ENCODE measurements around the gene SNRNP25. TPM values are rescaled to one million over a fixed set of nuclear protein-coding genes. Genes with fewer than 3 reads are reported as not detected.

The SNRNP25 gene
- total and polyA plus RNA-seq, 2 donors (not counting 3 experiments of a cell fraction or from before 2014, with no cell fraction given), result 41.8 to 49.6 TPM

DNA sequence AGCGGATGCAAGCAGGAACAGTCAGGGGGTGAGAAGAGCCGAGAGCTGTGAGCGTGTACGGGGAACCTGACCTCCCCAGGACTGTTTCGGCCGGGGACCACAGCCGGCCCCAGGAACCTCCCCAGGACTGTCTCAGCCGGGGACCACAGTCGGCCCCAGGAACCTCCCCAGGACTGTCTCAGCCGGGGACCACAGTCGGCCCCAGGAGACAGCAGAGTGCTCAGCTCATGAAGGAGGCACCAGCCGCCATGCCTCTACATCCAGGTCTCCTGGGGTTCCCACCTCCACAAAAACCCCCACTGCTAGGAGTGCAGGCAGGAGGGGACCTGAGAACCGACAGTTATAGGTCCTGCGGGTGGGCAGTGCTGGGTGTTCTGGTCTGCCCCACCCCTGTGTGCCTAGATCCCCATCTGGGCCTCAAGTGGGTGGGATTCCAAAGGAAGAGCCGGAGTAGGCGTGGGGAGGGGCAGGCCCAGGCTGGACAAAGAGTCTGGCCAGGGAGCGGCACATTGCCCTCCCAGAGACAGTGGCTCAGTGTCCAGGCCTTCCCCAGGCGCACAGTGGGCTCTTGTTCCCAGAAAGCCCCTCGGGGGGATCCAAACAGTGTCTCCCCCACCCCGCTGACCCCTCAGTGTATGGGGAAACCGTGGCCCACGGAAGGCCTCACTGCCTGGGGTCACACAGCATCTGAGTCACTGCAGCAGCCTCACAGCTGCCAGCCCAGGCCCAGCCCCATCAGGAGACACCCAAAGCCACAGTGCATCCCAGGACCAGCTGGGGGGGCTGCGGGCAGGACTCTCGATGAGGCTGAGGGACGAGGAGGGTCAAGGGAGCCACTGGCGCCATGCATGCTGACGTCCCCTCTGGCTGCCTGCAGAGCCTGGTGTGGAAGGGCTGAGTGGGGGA is 14.5 kb downstream of the SNRNP25 start:
- Histone ChIP-seq H3K79me2 (ENCODE audit: control insufficient read depth, insufficient read depth, low read length) (peaks cover 40% of the 10 kb centered on the region), H3K4me1 (ENCODE audit: control insufficient read depth, extremely low read depth, insufficient read depth, low read length) (peaks cover 11% of the 10 kb centered on the region), H3K27ac (ENCODE audit: insufficient read depth, low read depth, low read length) (no peak overlapping the region), H3K9me1 (replicated peaks; ENCODE audit: control insufficient read depth, extremely low read depth, insufficient read depth, low read length) (no peaks in the 10 kb centered on the region), H3K9ac (replicated peaks; ENCODE audit: extremely low read depth, insufficient read depth, low read length) (no peak overlapping the region), H2AFZ (ENCODE audit: low read depth, low read length) (no peak overlapping the region), H4K20me1 (replicated peaks; ENCODE audit: control insufficient read depth, extremely low read depth, insufficient read depth, low read length) (no peaks in the 10 kb centered on the region), H3K4me3 (replicated peaks in 1 of 3; ENCODE audit: insufficient read depth in 1 of 3, low read depth in 1 of 3, low read length in 3 of 3) (no peak overlapping the region), H3K27me3 (ENCODE audit: control insufficient read depth in 2 of 2, insufficient read depth in 2 of 2, low read length in 2 of 2) (no peaks in the 10 kb centered on the region), H3K9me3 (replicated peaks; ENCODE audit: control insufficient read depth, insufficient read depth, low read length) (no peaks in the 10 kb centered on the region), H3K36me3 (ENCODE audit: control insufficient read depth in 2 of 2, extremely low read depth in 1 of 2, insufficient read depth in 2 of 2, low read length in 2 of 2) (peaks cover 0 to 18% of the 10 kb centered on the region in 2 experiments), H3K4me2 (ENCODE audit: insufficient read depth, low read length) (no peak overlapping the region)
- dilution Hi-C loops (cut with MboI; ENCODE audit: extremely low pct_ligation_motif_present, low sequenced_read_pairs), result no loop called here
- CTCF ChIA-PET, result interaction anchor here (18.5 kb wide), 1 partner anchor 23 kb away, joined by 790 read pairs; no protein-coding TSS in a partner anchor
- TF ChIP-seq, protein P1, sequence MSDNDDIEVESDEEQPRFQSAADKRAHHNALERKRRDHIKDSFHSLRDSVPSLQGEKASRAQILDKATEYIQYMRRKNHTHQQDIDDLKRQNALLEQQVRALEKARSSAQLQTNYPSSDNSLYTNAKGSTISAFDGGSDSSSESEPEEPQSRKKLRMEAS (IDR thresholded peaks at IDR 0.05; ENCODE audit: insufficient read depth, insufficient read length), result no peak
- TF ChIP-seq JUN (IDR thresholded peaks at IDR 0.05; ENCODE audit: borderline replicate concordance, insufficient read depth, insufficient read length, low read depth) (no peak), FOS (IDR thresholded peaks at IDR 0.05; ENCODE audit: borderline replicate concordance, insufficient read depth, low read length) (no peak), MYC (IDR thresholded peaks at IDR 0.05; ENCODE audit: low read depth, low read length) (no peak)
- TF ChIP-seq, protein P2, sequence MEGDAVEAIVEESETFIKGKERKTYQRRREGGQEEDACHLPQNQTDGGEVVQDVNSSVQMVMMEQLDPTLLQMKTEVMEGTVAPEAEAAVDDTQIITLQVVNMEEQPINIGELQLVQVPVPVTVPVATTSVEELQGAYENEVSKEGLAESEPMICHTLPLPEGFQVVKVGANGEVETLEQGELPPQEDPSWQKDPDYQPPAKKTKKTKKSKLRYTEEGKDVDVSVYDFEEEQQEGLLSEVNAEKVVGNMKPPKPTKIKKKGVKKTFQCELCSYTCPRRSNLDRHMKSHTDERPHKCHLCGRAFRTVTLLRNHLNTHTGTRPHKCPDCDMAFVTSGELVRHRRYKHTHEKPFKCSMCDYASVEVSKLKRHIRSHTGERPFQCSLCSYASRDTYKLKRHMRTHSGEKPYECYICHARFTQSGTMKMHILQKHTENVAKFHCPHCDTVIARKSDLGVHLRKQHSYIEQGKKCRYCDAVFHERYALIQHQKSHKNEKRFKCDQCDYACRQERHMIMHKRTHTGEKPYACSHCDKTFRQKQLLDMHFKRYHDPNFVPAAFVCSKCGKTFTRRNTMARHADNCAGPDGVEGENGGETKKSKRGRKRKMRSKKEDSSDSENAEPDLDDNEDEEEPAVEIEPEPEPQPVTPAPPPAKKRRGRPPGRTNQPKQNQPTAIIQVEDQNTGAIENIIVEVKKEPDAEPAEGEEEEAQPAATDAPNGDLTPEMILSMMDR (IDR thresholded peaks at IDR 0.05; ENCODE audit: extremely low read depth in 1 of 2, insufficient read depth in 1 of 2, low read depth in 1 of 2, low read length in 2 of 2), result no peak
- BruUV-seq (replicated peaks), result no TSS peak
- intact Hi-C loops (cut with micrococcal nuclease), result no loop called here
- DNase-seq (ENCODE audit: low read depth, low spot score) (no peak), FAIRE-seq (no peak)
- POLR2A ChIA-PET, result no interaction called here
